Measurements from ENCODE around the gene PLA2G4E.
A peak's percentile ranks its signal among the peaks of the same experiment; 100 is the strongest.

The PLA2G4E gene

GRCh38 chr15:42018306-42019224, 2.3 kb downstream of the PLA2G4E start:
- DNase-seq (ENCODE audit: low spot score), result no peak

GRCh38 chr15:42016971-42017370, 3.9 kb downstream of the PLA2G4E start:
- no peak for DNase-seq (ENCODE audit: low spot score)

GRCh38 chr15:42014406-42014805, 6.4 kb downstream of the PLA2G4E start:
- DNase-seq (ENCODE audit: low spot score), result no peak

GRCh38 chr15:42012928-42013482, 7.8 kb downstream of the PLA2G4E start:
- DNase-seq (ENCODE audit: low spot score), result no peak

GRCh38 chr15:42012241-42012640, 8.6 kb downstream of the PLA2G4E start:
- peak; percentile 27 for DNase-seq (ENCODE audit: low spot score)

GRCh38 chr15:42011074-42011473, 9.8 kb downstream of the PLA2G4E start:
- no peak for DNase-seq (ENCODE audit: low spot score)

- peak; percentile 71 for DNase-seq (ENCODE audit: low spot score)
Measured at GRCh38 chr15:42010434-42010833, 10.4 kb downstream of the PLA2G4E start.

- no peak for DNase-seq (ENCODE audit: low spot score)
Measured at GRCh38 chr15:42009474-42009873, 11.4 kb downstream of the PLA2G4E start.

- no peak for DNase-seq (ENCODE audit: low spot score)
Measured at GRCh38 chr15:42009022-42009421, 11.8 kb downstream of the PLA2G4E start.

GRCh38 chr15:42007386-42007785, 13.5 kb downstream of the PLA2G4E start:
- DNase-seq (ENCODE audit: low spot score), result no peak

GRCh38 chr15:42002333-42002732, 18.5 kb downstream of the PLA2G4E start:
- DNase-seq (ENCODE audit: low spot score), result no peak

GRCh38 chr15:42001236-42001635, 19.6 kb downstream of the PLA2G4E start:
- no peak for DNase-seq (ENCODE audit: low spot score)

GRCh38 chr15:41999290-42000285, 21.3 kb downstream of the PLA2G4E start:
- no peak for DNase-seq (ENCODE audit: low spot score)

GRCh38 chr15:41997845-41998244, 23.0 kb downstream of the PLA2G4E start:
- DNase-seq (ENCODE audit: low spot score), result no peak

GRCh38 chr15:41996921-41997592, 23.8 kb downstream of the PLA2G4E start:
- DNase-seq (ENCODE audit: low spot score), result no peak

GRCh38 chr15:41996376-41996775, 24.5 kb downstream of the PLA2G4E start:
- DNase-seq (ENCODE audit: low spot score), result no peak

GRCh38 chr15:41995476-41995855, 25.4 kb downstream of the PLA2G4E start:
- no peak for DNase-seq (ENCODE audit: low spot score)

- no peak for DNase-seq (ENCODE audit: low spot score)
Measured at GRCh38 chr15:41994772-41995475, 25.9 kb downstream of the PLA2G4E start.

GRCh38 chr15:41994171-41994650, 26.6 kb downstream of the PLA2G4E start:
- no peak for DNase-seq (ENCODE audit: low spot score)

GRCh38 chr15:41993472-41994170, 27.2 kb downstream of the PLA2G4E start:
- DNase-seq (ENCODE audit: low spot score), result no peak

Data from SW480 (cell line).